ENCODE results near the gene ATP9B. TPM values are rescaled to one million over a fixed set of nuclear protein-coding genes. Genes with fewer than 3 reads are reported as not detected.

Gene ATP9B
- total RNA-seq, 1 experiment from 2014 or later, result 44.4 TPM

- no peak for ATAC-seq
- no peaks in the 10 kb centered on the region for H3K36me3 ChIP-seq (ENCODE audit: control insufficient read depth, insufficient read depth, low read length)
- intact Hi-C loops (cut with micrococcal nuclease; ENCODE audit: unreplicated experiment), result no loop called here
- POLR2A ChIA-PET, result no interaction called here
- H3K9me3 ChIP-seq (ENCODE audit: control insufficient read depth, insufficient read depth, low read depth, low read length), result no peaks in the 10 kb centered on the region
- no peaks in the 10 kb centered on the region for H3K4me1 ChIP-seq (ENCODE audit: control insufficient read depth, insufficient read depth, low read length)
- no TSS peak for BruUV-seq (replicated peaks)
- no peak overlapping the region for H3K4me3 ChIP-seq (ENCODE audit: low read depth in 2 of 2, low read length in 2 of 2)
- CTCF ChIA-PET, result no interaction called here
- DNase-seq (ENCODE audit: low read depth, low spot score), result no peak
- no peak for TF ChIP-seq REST (IDR thresholded peaks at IDR 0.05; ENCODE audit: insufficient read depth in 1 of 2, low read depth in 2 of 2, low read length in 1 of 2)
- TF ChIP-seq SIN3A (IDR thresholded peaks at IDR 0.05; ENCODE audit: borderline replicate concordance, insufficient read depth, low read depth, low read length), result no peak
- no peak for TF ChIP-seq CTCF (IDR thresholded peaks at IDR 0.05)
- in situ Hi-C loops (cut with HindIII; ENCODE audit: low pct_unique_long_range_greater_than_20kb, low sequenced_read_pairs), result no loop called here
- H3K27me3 ChIP-seq (ENCODE audit: control insufficient read depth, insufficient read depth, low read length), result no peaks in the 10 kb centered on the region
- no peak overlapping the region for H3K27ac ChIP-seq (ENCODE audit: low read length)
Measured at GRCh38 chr18:79278896-79279295, 209.7 kb downstream of the ATP9B start.

GRCh38 chr18:79283131-79283810, 214.1 kb downstream of the ATP9B start:
- H3K36me3 ChIP-seq (ENCODE audit: control insufficient read depth, insufficient read depth, low read length), result no peaks in the 10 kb centered on the region
- ATAC-seq (no peak), DNase-seq (ENCODE audit: low read depth, low spot score) (no peak)
- no peaks in the 10 kb centered on the region for H3K4me1 ChIP-seq (ENCODE audit: control insufficient read depth, insufficient read depth, low read length)
- no peak overlapping the region for H3K27ac ChIP-seq (ENCODE audit: low read length)
- no peaks in the 10 kb centered on the region for H3K27me3 ChIP-seq (ENCODE audit: control insufficient read depth, insufficient read depth, low read length)
- H3K9me3 ChIP-seq (ENCODE audit: control insufficient read depth, insufficient read depth, low read depth, low read length), result no peaks in the 10 kb centered on the region
- ChIA-PET POLR2A (no interaction called here), CTCF (no interaction called here)
- intact Hi-C loops (cut with micrococcal nuclease; ENCODE audit: unreplicated experiment) (no loop called here), in situ Hi-C loops (cut with HindIII; ENCODE audit: low pct_unique_long_range_greater_than_20kb, low sequenced_read_pairs) (no loop called here)
- H3K4me3 ChIP-seq (ENCODE audit: low read depth in 2 of 2, low read length in 2 of 2), result no peak overlapping the region
- TF ChIP-seq REST (IDR thresholded peaks at IDR 0.05; ENCODE audit: insufficient read depth in 1 of 2, low read depth in 2 of 2, low read length in 1 of 2) (no peak), SIN3A (IDR thresholded peaks at IDR 0.05; ENCODE audit: borderline replicate concordance, insufficient read depth, low read depth, low read length) (no peak), CTCF (IDR thresholded peaks at IDR 0.05) (no peak), POLR2AphosphoS5 (IDR thresholded peaks at IDR 0.05; ENCODE audit: low read depth, low read length) (no peak), TCF7L2 (IDR thresholded peaks at IDR 0.05; ENCODE audit: low read depth, low read length) (no peak)
- no TSS peak for BruUV-seq (replicated peaks)

Data from Panc1 (cell line).